Measurements from ENCODE around the gene NES.

The NES gene

DNA sequence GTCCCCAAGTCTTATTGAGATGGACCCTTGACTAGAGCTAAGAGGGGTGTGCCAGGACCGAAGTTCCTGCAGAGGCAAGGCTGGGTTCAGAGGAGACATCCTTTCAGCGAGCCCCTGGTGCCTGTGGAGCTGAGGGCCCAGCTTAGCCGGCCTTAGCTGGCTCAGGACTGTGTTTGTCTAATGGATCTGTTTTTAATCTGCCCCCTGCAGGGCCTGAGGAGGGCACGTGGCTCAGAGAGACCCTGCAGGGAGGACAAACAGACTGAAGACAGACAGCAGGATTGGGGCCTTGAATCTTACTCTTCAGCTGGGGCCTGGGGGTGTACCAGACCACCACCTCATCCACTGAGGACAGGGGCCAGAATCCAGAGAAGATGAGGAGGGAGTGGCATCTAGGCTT, 26.5 kb upstream of the NES start:
- no peak for DNase-seq (ENCODE audit: low read depth)

DNA sequence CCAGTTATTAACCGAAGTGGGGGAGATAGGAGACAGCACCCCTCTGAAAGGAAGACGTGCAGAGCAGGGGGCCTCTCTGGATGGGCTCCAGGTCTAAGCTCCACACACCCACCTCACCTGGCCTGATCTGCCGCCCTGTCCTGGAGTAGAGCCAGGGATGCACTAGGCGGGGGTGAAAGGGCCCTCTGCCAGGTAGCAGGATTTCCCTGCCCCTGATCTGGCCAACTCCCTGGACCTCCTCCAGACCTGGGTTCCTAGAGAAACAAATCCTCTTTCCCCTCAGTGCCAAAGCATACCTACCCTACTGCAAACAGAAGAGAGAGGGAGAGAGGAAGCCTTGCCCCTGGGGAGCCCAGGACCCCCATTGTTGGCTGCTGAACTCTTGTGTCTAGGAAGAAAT, 26.1 kb upstream of the NES start:
- DNase-seq (ENCODE audit: low read depth) = no peak

DNA sequence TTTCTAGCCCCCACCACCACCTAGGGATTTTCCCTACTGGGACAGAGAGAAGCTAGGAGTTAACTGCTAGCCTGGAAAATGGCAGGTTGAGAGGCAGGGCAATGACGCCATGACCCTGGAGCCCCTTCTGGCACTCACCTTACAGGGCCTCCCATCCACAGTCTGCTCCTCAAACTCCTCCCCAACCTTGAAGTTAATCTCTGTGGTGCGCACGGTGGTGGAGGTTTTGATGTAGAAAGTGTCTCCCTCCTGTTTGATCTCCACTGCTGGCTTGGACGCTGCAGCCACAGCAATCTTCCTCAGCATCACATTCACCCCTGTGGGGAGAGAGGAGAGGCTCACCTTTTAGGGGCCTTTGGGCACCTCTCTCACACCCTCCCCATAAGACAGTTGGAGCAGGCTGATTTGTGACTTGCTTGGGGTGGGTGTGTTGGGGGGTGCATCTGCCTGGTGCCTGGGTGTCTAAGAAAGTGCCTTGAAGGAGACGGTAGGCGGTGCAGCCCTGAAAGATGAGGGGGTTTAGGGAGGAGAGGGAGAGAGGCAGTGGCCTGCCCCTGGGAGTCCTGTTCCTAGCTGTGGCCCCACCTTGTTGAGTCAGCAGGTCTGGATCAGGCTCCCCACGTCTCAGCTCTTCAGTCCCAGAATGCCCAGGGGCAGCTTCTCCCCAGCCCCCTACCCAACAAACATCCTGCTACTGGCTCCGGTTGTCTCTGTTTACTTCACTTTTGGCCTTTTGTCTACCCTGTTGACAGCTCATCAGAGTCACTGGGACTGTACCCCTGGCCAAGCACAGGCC, 23.7 kb upstream of the NES start:
- DNase-seq (ENCODE audit: low read depth) = no peak

DNA sequence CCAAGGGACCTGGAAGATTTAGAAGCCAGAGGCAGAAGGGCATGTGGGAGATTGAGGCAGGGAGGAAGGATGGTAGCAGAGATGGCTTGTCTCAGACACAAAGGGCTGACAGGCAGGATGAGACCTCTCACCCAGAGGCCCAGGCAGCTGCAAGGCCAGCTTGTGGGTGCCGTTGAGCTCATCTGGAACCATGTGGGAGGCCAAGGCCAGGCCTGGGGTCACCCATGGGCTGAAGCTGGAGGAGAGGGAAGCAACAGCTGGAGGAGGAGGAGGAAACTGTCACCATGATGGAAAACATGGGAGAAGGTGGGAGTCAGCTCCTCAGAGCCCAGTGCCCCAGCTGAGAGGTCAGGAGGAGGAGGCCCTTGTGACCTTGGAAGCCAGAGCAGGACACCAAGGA, 21.8 kb upstream of the NES start:
- no peak for DNase-seq (ENCODE audit: low read depth)

DNA sequence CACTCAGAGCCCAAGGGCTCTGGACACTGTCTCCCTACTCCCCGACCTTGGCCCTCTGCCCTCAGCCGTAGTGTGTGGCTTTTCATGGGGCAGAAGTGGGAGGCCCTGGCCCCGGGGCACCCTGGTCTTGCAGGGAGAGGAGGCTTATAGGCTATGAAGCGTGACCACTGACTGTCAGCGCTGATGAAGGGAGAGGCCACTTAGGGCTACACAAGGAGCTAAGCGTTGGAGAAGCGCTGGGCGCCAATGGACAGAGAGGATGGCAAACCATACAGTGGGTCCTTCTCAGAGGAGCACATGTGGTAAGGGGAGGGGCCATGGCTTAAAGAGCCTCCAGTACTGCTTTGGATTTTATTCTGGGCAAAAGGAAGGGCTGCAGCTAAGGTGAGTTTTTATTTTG, 20.3 kb upstream of the NES start:
- no peak for DNase-seq (ENCODE audit: low read depth)

DNA sequence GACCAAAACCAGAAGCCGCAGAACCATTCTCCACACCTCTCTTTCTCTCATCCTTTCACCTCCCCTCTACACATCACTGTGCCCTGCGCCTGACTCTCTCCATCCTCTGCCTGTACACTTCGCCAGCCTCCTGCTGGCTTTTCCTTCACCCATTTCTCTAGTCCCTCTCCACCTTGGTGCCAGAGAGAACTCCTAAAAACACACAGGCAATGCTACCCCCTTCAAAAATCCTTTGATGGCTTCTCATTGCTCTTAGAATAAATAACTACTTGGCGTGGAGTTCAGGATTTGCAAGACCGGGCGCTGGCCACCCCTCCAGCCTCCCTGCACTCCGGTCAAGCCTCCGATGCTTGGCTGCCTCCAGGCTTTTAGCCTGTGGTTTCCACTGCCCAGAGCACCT, 19.5 kb upstream of the NES start:
- DNase-seq (ENCODE audit: low read depth) = no peak

DNA sequence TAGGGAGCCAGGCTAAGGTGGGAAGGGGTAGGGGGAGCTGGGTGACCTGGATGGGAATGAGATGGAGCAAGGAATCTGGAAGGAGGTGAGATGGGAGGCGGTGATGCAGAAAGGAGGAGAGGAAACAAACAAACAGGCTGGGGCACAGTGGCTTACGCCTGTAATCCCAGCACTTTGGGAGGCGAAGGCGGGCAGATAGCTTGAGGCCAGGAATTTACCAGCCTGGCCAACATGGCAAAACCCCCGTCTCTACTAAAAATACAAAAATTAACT, 17.4 kb upstream of the NES start:
- no peak for DNase-seq (ENCODE audit: low read depth)

DNA sequence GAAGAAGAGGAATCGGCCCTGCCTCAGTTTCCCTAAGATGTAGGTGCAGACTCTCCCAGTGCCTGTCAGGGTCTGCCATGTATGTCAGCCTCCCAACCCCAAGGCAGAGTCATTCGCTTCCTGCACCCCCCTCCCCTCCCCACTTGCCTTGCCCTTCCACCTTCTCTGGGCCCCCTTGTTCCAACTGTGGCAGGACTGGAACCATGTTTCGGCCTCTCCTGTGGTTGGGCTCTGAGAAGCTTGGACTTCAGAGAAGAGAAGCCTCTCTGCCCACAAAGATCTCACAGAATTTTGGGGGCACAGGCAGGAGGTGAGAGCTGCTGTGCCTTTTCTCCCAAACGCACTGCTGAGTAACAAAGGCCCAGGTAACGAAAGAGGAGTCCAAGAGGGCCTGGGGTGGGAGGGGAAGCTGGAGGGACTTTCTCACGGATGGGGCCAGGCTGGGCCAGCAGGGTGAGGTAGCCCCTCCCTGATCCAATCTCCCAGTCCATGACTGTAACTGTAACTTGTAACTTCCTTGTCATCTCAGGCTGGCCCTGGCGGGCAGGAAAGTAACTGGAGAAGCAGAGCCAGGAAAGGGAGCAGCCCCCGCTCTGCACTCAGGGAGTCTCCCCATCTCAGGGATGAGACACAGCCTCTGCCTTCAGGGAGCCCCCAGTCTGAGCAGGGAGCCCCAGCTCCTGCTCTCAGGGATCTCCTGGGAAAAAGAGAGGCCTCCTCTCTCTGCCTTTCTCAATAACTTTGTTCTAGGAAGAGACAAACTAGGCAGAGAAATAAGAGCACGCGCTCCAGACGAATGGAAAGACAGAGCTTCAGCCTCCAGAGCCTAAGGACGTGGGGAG, 16.9 kb upstream of the NES start:
- DNase-seq (ENCODE audit: low read depth) = no peak

DNA sequence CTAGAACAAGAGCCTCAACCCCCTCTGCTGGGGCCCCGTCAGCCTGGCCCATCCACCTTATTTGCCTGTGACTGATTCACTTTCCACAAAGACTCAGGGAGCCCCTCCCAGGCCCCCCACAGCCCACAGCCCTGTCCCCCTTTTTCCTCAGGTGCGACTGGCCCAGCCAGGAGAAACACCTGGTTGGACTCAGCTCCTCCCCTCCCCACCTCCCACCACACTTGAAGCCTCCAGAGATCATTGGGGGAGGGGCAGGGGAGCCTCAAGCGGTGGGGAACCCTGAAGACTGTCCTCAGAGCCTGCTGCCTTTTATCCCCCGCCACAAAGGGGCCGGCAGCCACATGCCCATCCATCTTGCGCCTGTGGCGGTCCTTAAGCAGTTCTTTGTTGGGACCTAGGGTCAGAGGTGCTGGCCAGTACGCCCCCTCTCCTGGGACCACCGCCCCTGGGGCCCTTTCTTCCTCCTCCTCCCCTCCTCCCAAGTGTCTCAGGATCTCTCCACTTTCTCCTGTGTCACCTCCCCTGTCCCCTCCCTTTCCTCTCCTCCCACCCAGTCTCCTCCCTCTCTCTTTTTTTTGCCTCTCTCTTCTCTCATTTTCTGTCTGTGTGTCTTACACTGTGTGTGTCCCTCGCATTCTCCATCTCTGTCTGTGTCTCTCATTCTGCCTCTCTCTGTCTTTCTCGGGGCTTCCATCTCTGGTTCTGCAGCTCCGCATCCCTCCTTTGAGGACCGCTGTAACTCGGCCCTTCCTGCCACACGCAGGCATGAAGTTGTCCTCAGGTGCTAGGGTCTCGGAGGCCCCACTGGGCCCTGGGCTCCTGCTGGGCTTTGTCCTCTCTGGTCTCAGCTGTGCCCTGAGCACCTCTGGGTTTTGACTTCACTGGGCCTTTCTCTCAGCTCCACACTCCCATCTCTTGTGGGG, 16.0 kb upstream of the NES start:
- no peak for DNase-seq (ENCODE audit: low read depth)

DNA sequence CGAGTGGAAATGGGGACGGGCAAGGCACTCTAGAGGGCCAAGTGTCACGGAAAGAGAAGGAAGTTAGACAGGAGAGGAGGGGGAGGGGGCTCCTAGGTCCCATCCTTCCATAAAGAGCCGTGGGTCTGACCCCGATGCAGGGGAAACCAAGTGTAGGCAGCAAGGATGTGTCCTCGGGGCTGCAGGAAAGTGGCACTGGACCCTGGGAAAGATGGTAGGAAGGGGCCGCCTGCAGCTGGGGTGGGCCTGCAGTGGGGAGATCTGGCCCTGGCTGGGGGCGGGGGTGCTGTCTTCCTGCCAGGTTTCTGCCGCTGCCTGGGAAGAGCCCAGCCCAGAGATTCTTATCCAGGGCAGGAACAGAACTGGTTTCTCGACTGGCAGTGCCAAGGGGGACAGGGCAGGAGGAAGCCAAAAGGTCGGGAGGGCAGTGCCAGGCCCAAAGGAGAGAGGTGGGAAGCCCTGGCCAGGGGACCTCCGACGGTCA, 15.3 kb upstream of the NES start:
- DNase-seq (ENCODE audit: low read depth) = no peak

DNA sequence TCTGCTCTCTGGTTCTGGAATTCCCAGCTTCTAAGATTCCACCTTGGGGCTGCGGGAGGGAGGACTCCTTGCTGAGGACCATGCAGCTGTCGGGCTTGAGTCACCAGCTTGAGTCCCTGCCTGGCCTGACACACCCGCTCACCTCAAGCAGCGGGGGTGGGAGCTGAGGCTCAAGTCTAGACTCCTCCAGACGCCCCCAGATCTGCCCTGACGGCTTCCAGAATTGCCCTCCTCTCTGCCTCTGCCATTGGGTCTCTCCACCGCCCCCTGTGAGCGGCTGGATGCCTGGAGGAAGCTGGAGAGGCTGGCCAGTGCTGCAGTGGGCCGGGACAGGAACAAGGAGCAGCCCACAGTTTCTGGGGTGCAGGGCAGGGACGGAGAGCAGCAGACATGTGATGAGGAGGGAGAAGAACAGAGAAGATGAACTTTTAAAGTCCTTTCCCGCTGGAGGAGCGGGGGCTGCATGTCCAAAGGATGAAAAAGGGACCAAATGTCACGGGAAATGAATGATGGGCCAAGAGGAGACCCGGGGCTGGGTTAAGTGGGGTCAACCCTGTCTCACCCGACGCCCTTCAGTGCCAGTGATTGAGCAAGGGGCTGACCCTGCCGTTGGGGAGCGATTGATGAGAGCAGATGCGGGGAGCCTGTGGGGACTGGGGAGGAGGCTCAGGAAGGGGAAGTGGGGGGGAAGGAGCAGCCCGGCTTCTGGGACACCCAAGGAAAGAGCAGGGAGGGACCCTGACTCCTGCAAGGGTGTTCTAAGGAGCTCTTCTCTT, 14.6 kb upstream of the NES start:
- DNase-seq (ENCODE audit: low read depth) = peak; percentile 68

DNA sequence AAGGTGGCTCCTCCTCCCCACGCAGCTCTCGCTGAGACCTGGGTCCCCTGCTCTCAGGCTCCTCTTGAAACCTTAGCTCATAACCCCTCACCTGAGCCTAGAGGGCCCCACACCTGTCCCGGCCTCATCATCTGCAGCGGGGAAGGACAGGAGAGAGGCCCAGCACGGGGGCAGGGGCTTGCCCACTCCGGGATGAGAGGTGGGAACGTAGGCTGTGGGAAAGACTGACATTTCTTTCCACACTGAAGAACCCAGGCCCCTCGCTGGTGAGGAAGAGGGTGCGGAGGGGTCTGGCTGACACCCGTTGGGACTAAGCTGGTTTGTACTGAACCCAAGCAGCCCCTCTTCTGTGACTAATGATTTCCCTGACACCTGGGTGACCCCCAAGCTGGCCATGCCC, 14.0 kb upstream of the NES start:
- no peak for DNase-seq (ENCODE audit: low read depth)

DNA sequence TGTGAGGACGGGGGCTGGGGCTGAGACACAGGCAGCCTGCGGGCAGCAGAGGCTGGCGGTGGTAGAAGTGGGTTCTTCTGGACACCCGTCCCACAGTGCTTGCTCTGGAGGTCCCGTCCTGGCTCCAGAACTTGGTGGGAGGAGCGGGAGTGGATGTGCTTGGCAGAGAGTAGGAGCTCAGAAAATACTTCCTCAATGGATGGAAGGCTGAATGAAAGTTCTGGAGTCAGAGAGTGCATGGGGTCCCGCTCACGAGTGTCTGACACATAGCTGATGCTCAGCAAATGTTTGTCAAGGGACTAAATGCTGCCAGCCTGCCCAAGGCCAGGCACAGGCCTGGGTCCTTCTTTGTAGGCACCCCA, 13.4 kb upstream of the NES start:
- DNase-seq (ENCODE audit: low read depth) = no peak

DNA sequence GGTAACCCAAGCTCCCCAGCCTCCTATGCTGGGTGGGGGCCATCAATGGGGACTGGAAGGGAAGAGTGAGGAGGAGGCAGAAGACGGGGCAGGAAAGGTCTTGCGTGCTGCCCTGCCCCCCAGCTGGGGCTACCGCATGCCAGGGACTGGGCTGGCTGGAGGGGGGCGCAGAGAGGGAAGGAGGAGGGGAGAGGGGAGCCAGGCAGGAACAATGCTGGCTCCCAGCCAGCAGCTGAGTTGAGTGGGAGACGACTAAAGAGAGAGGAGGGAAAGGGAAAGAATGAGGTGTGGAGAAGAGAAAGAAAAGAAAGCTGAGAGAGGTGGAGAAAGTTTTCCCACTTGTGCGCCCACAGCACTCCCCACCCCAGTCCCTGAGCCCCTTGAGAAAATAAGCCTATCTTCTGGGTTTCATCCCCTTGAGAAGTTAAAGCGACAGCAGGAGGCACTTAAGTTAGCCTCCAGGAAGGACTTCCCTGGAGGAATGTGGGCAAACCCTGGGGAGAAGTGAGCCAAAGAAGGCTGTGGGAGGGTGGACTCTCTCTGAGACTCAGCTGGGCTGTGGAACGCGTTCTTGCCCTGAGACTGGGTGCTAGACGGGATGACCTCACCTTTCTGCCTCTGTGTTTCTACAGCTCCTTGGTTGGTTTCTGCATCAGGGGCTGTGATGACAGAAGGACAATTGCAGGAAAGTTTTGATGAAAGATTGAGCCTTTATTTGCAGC, 12.9 kb upstream of the NES start:
- DNase-seq (ENCODE audit: low read depth) = no peak

DNA sequence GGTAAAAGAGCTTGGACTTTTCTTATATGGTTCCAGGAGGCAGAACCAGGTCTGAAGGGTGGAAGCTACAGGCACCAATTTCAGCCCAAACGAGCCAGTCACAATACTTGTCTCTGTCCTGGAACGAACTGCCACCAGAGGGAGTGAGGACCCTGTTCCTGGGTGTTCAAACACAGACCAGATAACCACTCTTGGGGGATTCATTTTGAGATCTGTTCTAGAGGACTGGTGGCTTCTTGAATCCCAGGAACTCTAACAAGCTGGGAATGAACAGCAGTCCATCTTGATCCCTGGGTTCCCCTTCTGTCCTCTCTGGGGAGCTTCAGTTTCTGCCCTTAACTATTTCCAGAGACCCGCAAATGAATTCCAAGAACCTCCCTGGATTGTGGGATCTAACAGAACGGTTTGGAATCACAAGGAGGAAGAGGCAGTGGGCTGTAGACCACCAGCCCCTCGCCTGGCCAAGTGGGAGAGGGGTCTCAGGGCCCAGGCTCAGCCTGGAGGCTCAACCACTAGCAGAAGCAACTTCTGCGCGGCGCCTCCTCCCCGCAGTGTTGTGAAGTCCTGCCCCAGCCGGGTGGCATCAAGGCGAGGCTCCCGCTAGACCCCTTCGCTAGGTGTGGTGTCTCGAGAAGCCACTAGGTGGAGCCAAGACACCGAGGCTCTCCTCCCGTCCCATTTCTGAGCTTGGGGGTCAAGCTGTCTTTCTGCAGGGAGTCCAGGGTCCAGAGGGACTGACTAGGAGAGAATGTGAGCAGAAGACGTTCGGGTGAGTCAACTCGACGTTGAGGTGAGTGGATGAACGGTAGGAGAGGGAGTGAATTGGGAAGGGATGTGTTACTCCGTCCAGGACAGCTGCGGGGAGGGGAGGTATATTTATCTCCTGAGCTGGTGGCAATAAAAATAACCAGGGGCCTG, 12.1 kb upstream of the NES start:
- peak; percentile 90 for DNase-seq (ENCODE audit: low read depth)

DNA sequence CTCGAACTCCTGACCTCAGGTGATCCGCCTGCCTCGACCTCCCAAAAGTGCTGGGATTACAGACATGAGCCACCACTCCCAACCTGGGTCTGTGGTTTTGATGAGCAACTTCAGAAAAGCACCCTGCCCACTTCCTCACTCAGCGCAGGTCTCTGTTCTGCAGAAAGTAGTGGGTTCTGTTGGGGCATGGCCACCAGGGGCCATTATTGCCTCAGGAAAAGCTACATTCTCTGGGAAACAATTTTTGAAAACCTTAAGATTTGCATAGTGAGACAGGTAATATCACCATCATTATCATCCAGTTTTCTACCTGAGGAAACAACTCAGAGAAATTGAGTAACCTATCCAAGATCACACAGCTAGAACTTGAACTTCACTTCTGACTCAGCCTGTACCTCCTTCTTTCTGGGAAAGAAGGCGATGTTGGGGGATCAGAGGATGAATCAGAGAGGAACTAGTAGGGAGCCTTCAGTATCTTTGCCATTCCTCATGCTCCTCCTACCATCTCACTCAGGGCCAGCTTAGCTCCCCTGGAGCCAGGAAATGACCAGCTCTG, 7.1 kb upstream of the NES start:
- peak; percentile 84 for DNase-seq (ENCODE audit: low read depth)

DNA sequence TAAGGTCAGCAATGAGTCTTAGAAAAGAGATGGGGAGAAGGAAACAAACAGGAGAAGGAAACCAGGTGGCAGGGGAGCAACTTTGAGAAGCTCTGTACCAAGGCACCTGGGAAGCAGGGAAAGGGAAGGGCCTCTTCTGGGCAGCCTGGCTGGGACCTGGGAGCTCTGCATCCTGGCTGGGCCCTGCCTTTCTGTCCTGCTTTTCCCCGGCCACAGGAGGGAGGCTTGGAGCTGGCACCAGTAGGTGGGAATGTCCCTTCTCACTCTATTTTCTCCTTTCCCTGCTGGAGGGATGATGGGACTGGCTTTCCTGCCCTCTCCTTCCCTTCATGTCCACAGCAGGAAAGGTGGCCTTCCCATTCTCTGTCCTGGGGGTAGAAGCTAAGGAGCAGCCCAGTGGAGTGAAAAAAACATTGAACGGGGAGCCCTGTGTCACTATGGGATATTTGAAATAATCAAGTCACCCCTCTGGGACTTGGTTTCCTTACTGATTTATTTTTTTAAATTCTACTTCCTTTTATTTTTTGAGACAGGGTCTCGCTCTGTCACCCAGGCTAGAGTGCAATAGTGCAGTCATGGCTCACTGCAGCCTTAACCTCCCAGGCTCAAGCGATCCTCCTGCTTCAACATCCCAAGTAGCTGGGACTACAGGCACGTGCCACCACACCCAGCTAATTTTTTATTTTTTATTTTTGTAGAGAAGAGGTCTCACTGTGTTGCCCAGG, 5.1 kb upstream of the NES start:
- DNase-seq (ENCODE audit: low read depth) = no peak

DNA sequence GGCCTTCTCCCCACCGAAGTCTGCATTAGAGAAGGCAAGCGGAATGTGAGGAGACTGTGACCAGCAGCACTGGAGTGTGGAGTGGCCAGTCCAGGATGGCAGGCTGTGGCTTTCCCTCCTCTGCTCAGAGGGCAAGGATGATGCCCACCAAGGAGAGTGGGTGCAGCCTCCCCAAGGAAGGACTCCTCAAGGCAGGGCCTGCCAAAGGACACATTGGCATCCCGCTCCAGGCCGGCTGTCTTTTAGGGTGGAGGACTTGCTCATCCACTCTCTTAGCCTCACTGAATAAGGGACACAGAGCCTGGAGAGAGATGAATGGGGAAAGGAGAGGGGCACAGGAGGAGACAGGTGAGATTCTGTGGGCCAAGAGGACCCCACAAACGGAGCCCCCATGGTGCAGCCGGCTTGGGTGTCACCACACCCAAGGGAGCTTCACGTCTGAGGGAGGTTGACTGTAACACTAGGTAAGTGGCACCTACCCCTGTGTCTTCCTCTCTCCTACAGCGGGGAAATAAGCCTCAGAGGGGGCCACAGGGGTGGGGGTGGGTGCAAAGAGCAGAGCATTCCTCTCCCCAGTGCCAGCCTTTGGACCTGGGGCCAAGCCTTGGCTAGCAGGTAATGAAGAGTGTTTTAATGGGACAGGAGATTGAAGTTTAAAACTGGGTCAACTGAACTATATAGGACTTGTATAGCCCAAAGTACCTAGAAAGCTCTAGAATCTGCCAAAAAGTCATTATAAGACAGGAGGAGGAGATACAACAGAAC, 4.2 kb upstream of the NES start:
- no peak for DNase-seq (ENCODE audit: low read depth)
